H1 (cell line): ENCODE measurements around the gene TTC3. TPM values are rescaled to one million over a fixed set of nuclear protein-coding genes. Genes with fewer than 3 reads are reported as not detected.

Experiments used
- CTCF ChIA-PET: fragments of 300-600 bp; sonication (Branson Sonifier 250); formaldehyde crosslinking; loops from one replicate; lab custom pipeline; 2021; ENCODE audit not compliant: partially characterized antibody; lab: Charles Lee
- POLR2A ChIA-PET: fragments of 300-600 bp; sonication (Branson Sonifier 250); formaldehyde crosslinking; loops from one replicate; lab custom pipeline; 2021; ENCODE audit warnings: inconsistent platforms; ENCODE audit not compliant: partially characterized antibody; lab: Charles Lee
- DNase-seq, 2 experiments: peaks; one replicate each; pipeline versions ENCODE4 v3.0.0 to v3.0.0-alpha.2; 2010 to 2022; ENCODE audit warnings: low spot score in 2 of 2, low read depth in 1 of 2, mixed read lengths in 1 of 2
- FAIRE-seq: peaks from 2 replicates; lab custom pipeline; 2011; peaks lifted over from hg19 to GRCh38; lab: Jason Lieb, UNC
- H2AFZ ChIP-seq: 2 replicates; pipeline ENCODE4 v1.8.1; 2012; ENCODE audit warnings: low read length, inconsistent platforms
- H2AK5ac ChIP-seq: 2 replicates; pipeline ENCODE4 v1.6.1; 2013; ENCODE audit warnings: low read depth, low read length
- H2BK120ac ChIP-seq: replicated peaks from 2 replicates; pipeline ENCODE3; 2013; ENCODE audit warnings: low read depth, low read length, inconsistent platforms
- H2BK12ac ChIP-seq: 2 replicates; pipeline ENCODE4 v1.6.1; 2013; ENCODE audit warnings: low read depth, low read length
- H2BK15ac ChIP-seq: 2 replicates; pipeline ENCODE4 v1.6.1; 2013; ENCODE audit warnings: low read length
- H2BK20ac ChIP-seq: 2 replicates; pipeline ENCODE4 v1.6.1; 2013; ENCODE audit warnings: low read length
- H2BK5ac ChIP-seq: 2 replicates; pipeline ENCODE4 v1.6.1; 2013; ENCODE audit warnings: low read depth, low read length
- H3K14ac ChIP-seq: 2 replicates; pipeline ENCODE4 v1.6.1; 2013; ENCODE audit warnings: inconsistent platforms; ENCODE audit not compliant: insufficient read length
- H3K18ac ChIP-seq: 2 replicates; pipeline ENCODE4 v1.6.1; 2013; ENCODE audit warnings: low read length; ENCODE audit errors: extremely low read depth
- H3K23ac ChIP-seq: 2 replicates; pipeline ENCODE4 v1.6.1; 2013; ENCODE audit warnings: inconsistent platforms; ENCODE audit not compliant: insufficient read length
- H3K23me2 ChIP-seq: 2 replicates; pipeline ENCODE4 v1.6.1; 2013; ENCODE audit warnings: low read depth, low read length
- H3K27ac ChIP-seq: 2 replicates; pipeline ENCODE4 v1.6.1; 2011; ENCODE audit warnings: low read depth, low read length, inconsistent platforms
- H3K27me3 ChIP-seq, 4 experiments: replicated peaks in 1 of 4; 1 replicate in 1 of 4; 2 replicates in 3 of 4; pipeline versions ENCODE4 v1.6.1 to v1.8.1; 2011 to 2013; ENCODE audit warnings: low read length in 3 of 4, mild to moderate bottlenecking in 3 of 4, inconsistent platforms in 2 of 4, mixed read lengths in 2 of 4, moderate library complexity in 1 of 4; ENCODE audit not compliant: control insufficient read depth in 3 of 4, insufficient read depth in 3 of 4; ENCODE audit errors: extremely low read depth in 1 of 4
- H3K36me3 ChIP-seq, 4 experiments: 2 replicates each; pipeline versions ENCODE4 v1.6.1 to v1.8.1; 2011 to 2013; ENCODE audit warnings: mild to moderate bottlenecking in 4 of 4, low read length in 3 of 4, moderate library complexity in 2 of 4, control low read depth in 1 of 4, inconsistent platforms in 1 of 4; ENCODE audit not compliant: insufficient read depth in 4 of 4, control insufficient read depth in 2 of 4
- H3K4ac ChIP-seq: replicated peaks from 2 replicates; pipeline ENCODE3; 2013; ENCODE audit warnings: low read length, low read depth, mixed read lengths, inconsistent platforms; ENCODE audit not compliant: insufficient read length
- H3K4me1 ChIP-seq, 4 experiments: replicated peaks in 1 of 4; 1 replicate in 1 of 4; 2 replicates in 3 of 4; pipeline versions ENCODE4 v1.6.1 to v1.8.1; 2011 to 2013; ENCODE audit warnings: low read length in 3 of 4, inconsistent platforms in 2 of 4, mixed read lengths in 1 of 4; ENCODE audit not compliant: insufficient read depth in 4 of 4, control insufficient read depth in 3 of 4
- H3K4me2 ChIP-seq, 2 experiments: 2 replicates each; pipeline versions ENCODE4 v1.6.1 to v1.8.1; 2011 to 2013; ENCODE audit warnings: low read depth in 2 of 2, low read length in 2 of 2, control low read depth in 1 of 2, inconsistent platforms in 1 of 2, mild to moderate bottlenecking in 1 of 2; ENCODE audit not compliant: insufficient read depth in 1 of 2
- H3K4me3 ChIP-seq, 4 experiments: fragments of 200-600, 300-600 bp in 1 of 4; sonication (generic), shearing (Covaris generic), sonication (Bioruptor Twin) in 1 of 4; 2 replicates each; pipeline versions ENCODE4 v1.5.1 to v1.8.1; 2011 to 2016; ENCODE audit warnings: low read length in 4 of 4, low read depth in 3 of 4, control low read depth in 2 of 4, inconsistent platforms in 2 of 4, mild to moderate bottlenecking in 2 of 4, mixed read lengths in 1 of 4, moderate library complexity in 1 of 4; ENCODE audit not compliant: insufficient read depth in 2 of 4; ENCODE audit errors: extremely low read depth in 1 of 4
- H3K56ac ChIP-seq: replicated peaks from 2 replicates; pipeline ENCODE3; 2013; ENCODE audit warnings: low read depth, mild to moderate bottlenecking, mixed read lengths, low read length, inconsistent platforms; ENCODE audit not compliant: insufficient read length
- H3K79me1 ChIP-seq: 2 replicates; pipeline ENCODE4 v1.6.1; 2013; ENCODE audit warnings: low read depth, low read length, control low read depth
- H3K79me2 ChIP-seq, 2 experiments: 2 replicates each; pipeline versions ENCODE4 v1.6.1 to v1.8.1; 2012 to 2013; ENCODE audit warnings: low read length in 2 of 2, mild to moderate bottlenecking in 2 of 2, inconsistent platforms in 1 of 2; ENCODE audit not compliant: insufficient read depth in 2 of 2, control insufficient read depth in 1 of 2
- H3K9ac ChIP-seq, 4 experiments: replicated peaks in 1 of 4; 1 replicate in 1 of 4; 2 replicates in 3 of 4; pipeline versions ENCODE4 v1.6.1 to v1.8.1; 2011 to 2013; ENCODE audit warnings: low read depth in 3 of 4, low read length in 3 of 4, control low read depth in 2 of 4, mild to moderate bottlenecking in 2 of 4, moderate library complexity in 2 of 4, inconsistent platforms in 1 of 4; ENCODE audit errors: extremely low read depth in 1 of 4
- H3K9me3 ChIP-seq, 2 experiments: 2 replicates each; pipeline versions ENCODE4 v1.6.1 to v1.8.1; 2012 to 2013; ENCODE audit warnings: mild to moderate bottlenecking in 2 of 2, moderate library complexity in 2 of 2, control low read depth in 1 of 2, inconsistent platforms in 1 of 2, low read depth in 1 of 2, low read length in 1 of 2, mixed read lengths in 1 of 2; ENCODE audit not compliant: insufficient read depth in 2 of 2
- H4K20me1 ChIP-seq, 2 experiments: replicated peaks in 1 of 2; 2 replicates each; pipeline versions ENCODE3 to v1.8.1; 2011 to 2013; ENCODE audit warnings: inconsistent platforms in 2 of 2, low read length in 2 of 2, mild to moderate bottlenecking in 1 of 2; ENCODE audit not compliant: insufficient read depth in 2 of 2, control insufficient read depth in 1 of 2
- H4K5ac ChIP-seq: 2 replicates; pipeline ENCODE4 v1.6.1; 2013; ENCODE audit warnings: low read length, low read depth, mixed read lengths, inconsistent platforms; ENCODE audit not compliant: insufficient read length
- H4K8ac ChIP-seq: 2 replicates; pipeline ENCODE4 v1.8.0; 2013; ENCODE audit warnings: mild to moderate bottlenecking, moderate library complexity, low read length, inconsistent platforms; ENCODE audit not compliant: insufficient read depth; ENCODE audit errors: extremely low read depth
- H4K91ac ChIP-seq: replicated peaks from 2 replicates; pipeline ENCODE3; 2013; ENCODE audit warnings: low read length, mixed read lengths, inconsistent platforms; ENCODE audit not compliant: insufficient read length
- BACH1 ChIP-seq: IDR thresholded peaks from 2 replicates; pipeline ENCODE4 v1.6.1; 2012; ENCODE audit warnings: low read length, improper control_type of control experiment
- BRCA1 ChIP-seq: IDR thresholded peaks from 2 replicates; pipeline ENCODE4 v1.6.1; 2012; ENCODE audit warnings: low read depth, low read length, improper control_type of control experiment
- CBX5 ChIP-seq: fragments of 300-800, 300-1000 bp; sonication (generic); IDR thresholded peaks from 2 replicates; pipeline ENCODE4 v1.7.1; 2016; ENCODE audit warnings: antibody characterized with exemption, low read length, low read depth
- GTF2F1 ChIP-seq: IDR thresholded peaks from 2 replicates; pipeline ENCODE4 v1.6.1; 2012; ENCODE audit warnings: low read depth, low read length, improper control_type of control experiment, borderline replicate concordance
- MAFK ChIP-seq: IDR thresholded peaks from 2 replicates; pipeline ENCODE4 v1.6.1; 2012; ENCODE audit warnings: low read depth, mild to moderate bottlenecking, improper control_type of control experiment, low read length
- POLR2AphosphoS5 ChIP-seq: IDR thresholded peaks from 2 replicates; pipeline ENCODE4 v1.6.1; 2011; ENCODE audit warnings: low read depth, low read length
- RAD21 ChIP-seq, 2 experiments: IDR thresholded peaks in 1 of 2; conservative IDR thresholded peaks in 1 of 2; 2 replicates each; pipeline ENCODE4 v1.6.1; 2011; ENCODE audit warnings: low read depth in 2 of 2, low read length in 2 of 2, improper control_type of control experiment in 1 of 2, inconsistent platforms in 1 of 2, mild to moderate bottlenecking in 1 of 2, moderate library complexity in 1 of 2
- RBBP5 ChIP-seq: IDR thresholded peaks from 2 replicates; pipeline ENCODE4 v1.7.1; 2012; ENCODE audit warnings: low read depth, mild to moderate bottlenecking, inconsistent platforms, low read length, moderate library complexity, borderline replicate concordance
- SIN3A ChIP-seq, 2 experiments: IDR thresholded peaks in 1 of 2; conservative IDR thresholded peaks in 1 of 2; 2 replicates each; pipeline ENCODE4 v1.6.1; 2011 to 2012; ENCODE audit warnings: low read length in 2 of 2, improper control_type of control experiment in 1 of 2, low read depth in 1 of 2, mild to moderate bottlenecking in 1 of 2
- SIRT6 ChIP-seq: IDR thresholded peaks from one replicate; pipeline ENCODE4 v1.7.1; 2012; ENCODE audit warnings: low read length, inconsistent platforms
- WGBS, 2 experiments: shearing (Covaris generic) in 1 of 2; methylation state at CpG; one replicate each; pipeline versions ENCODE4 v1.1.6 to v1.1.7; 2013 to 2015; ENCODE audit warnings: low lambda C conversion rate in 2 of 2, mixed read lengths in 2 of 2, inconsistent platforms in 1 of 2, low coverage in 1 of 2, missing lambda C conversion rate in 1 of 2; ENCODE audit not compliant: insufficient replicate concordance in 2 of 2, insufficient coverage in 1 of 2, insufficient read length in 1 of 2; ENCODE audit errors: extremely low coverage in 1 of 2, missing lambda C conversion rate in 1 of 2; 5-methylcytosine and 5-hydroxymethylcytosine counted together
- polyA plus RNA-seq, 7 experiments: library from polyadenylated mRNA; depleted of rRNA in 3 of 7; stranded (reverse) in 5 of 7; unstranded in 2 of 7; fragments of >200 nt in 5 of 7; fragments of 200-250 nt in 2 of 7; gene quantifications; 1 replicate in 5 of 7; 2 replicates in 1 of 7; 4 replicates in 1 of 7; pipeline versions ENCODE4 v1.2.1 to v1.2.3, GENCODE V29; 2011 to 2013; ENCODE audit warnings: missing spikeins in 2 of 7, mixed read lengths in 2 of 7
- total RNA-seq: library from RNA; stranded (reverse); fragmentation: NEBNext Ultra II Directional; extraction: Animal tissue kit (Norgen Biotek cat#: 25700); gene quantifications from 2 replicates; pipeline ENCODE4 v1.2.1, GENCODE V29; 2021
- TF ChIP-seq, protein P1 (sequence below): IDR thresholded peaks from 2 replicates; pipeline ENCODE4 v1.6.1; 2012; ENCODE audit warnings: low read length, inconsistent platforms
- TF ChIP-seq, protein P2 (sequence below): IDR thresholded peaks from 2 replicates; pipeline ENCODE4 v1.6.1; 2011; ENCODE audit warnings: low read depth, mild to moderate bottlenecking, low read length; ENCODE audit not compliant: insufficient read depth

TTC3 gene
- total and polyA plus RNA-seq, 2 of the 8 experiments (the other 6 are each of a cell fraction or from before 2014, with no cell fraction given): 11.0 to 36.2 TPM

- H3K79me2 ChIP-seq: no peaks in the 10 kb centered on the region
- DNase-seq: no peak
- H3K9me3 ChIP-seq: no peaks in the 10 kb centered on the region
- H3K4me1 ChIP-seq: no peaks in the 10 kb centered on the region
- H3K23ac ChIP-seq: no peak overlapping the region
- no peak overlapping the region for H4K8ac ChIP-seq
- no peak overlapping the region for H2BK12ac ChIP-seq
- no peak overlapping the region for H3K27ac ChIP-seq
- H3K27me3 ChIP-seq: no peaks in the 10 kb centered on the region
- no peak overlapping the region for H2BK5ac ChIP-seq
- no peak overlapping the region for H3K56ac ChIP-seq
- ChIA-PET POLR2A (no interaction called here), CTCF (interaction anchor here (1.2 kb wide), 1 partner anchor 9 kb away, joined by 3 read pairs; no protein-coding TSS in a partner anchor)
- H2BK20ac ChIP-seq: no peak overlapping the region
- H3K36me3 ChIP-seq: peaks cover 0 to 5% (median 2%) of the 10 kb centered on the region in 4 experiments; a peak in 3 of 8 replicates
- no peak overlapping the region for H2AK5ac ChIP-seq
- H3K9ac ChIP-seq: no peak overlapping the region
- no peak overlapping the region for H4K91ac ChIP-seq
- no peak overlapping the region for H2AFZ ChIP-seq
- H3K18ac ChIP-seq: no peak overlapping the region
- H3K23me2 ChIP-seq: no peaks in the 10 kb centered on the region
- no peaks in the 10 kb centered on the region for H3K79me1 ChIP-seq
- peaks cover 0 to 1% of the 10 kb centered on the region in 2 experiments for H4K20me1 ChIP-seq
- H3K4me2 ChIP-seq: no peak overlapping the region
- no peak overlapping the region for H3K4ac ChIP-seq
- no peak overlapping the region for H4K5ac ChIP-seq
- no peak overlapping the region for H3K4me3 ChIP-seq
- no peak overlapping the region for H3K14ac ChIP-seq
- no peak overlapping the region for H2BK15ac ChIP-seq
- 83% methylated on average over 4 of the region's 4 CpGs; no CpG with 5 or more reads in 1 of the 2 experiments for WGBS, 2 experiments
- no peak overlapping the region for H2BK120ac ChIP-seq
- no peak for FAIRE-seq
- TF ChIP-seq SIRT6 (no peak), BRCA1 (no peak), POLR2AphosphoS5 (no peak), BACH1 (no peak), CBX5 (no peak), RAD21 (IDR thresholded peaks at IDR 0.05 in 1 of 2, conservative IDR thresholded peaks at IDR 0.05 in 1 of 2; ENCODE audit: low read depth in 2 of 2, low read length in 2 of 2) (no peak), RBBP5 (no peak), MAFK (no peak), GTF2F1 (no peak), SIN3A (conservative IDR thresholded peaks at IDR 0.05 in 1 of 2, IDR thresholded peaks at IDR 0.05 in 1 of 2; ENCODE audit: low read depth in 1 of 2, low read length in 2 of 2) (no peak)
- TF ChIP-seq, protein P1, sequence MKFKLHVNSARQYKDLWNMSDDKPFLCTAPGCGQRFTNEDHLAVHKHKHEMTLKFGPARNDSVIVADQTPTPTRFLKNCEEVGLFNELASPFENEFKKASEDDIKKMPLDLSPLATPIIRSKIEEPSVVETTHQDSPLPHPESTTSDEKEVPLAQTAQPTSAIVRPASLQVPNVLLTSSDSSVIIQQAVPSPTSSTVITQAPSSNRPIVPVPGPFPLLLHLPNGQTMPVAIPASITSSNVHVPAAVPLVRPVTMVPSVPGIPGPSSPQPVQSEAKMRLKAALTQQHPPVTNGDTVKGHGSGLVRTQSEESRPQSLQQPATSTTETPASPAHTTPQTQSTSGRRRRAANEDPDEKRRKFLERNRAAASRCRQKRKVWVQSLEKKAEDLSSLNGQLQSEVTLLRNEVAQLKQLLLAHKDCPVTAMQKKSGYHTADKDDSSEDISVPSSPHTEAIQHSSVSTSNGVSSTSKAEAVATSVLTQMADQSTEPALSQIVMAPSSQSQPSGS: no peak
- TF ChIP-seq, protein P2, sequence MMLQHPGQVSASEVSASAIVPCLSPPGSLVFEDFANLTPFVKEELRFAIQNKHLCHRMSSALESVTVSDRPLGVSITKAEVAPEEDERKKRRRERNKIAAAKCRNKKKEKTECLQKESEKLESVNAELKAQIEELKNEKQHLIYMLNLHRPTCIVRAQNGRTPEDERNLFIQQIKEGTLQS: no peak
Measured at GRCh38 chr21:37095821-37096220, 22.8 kb downstream of the TTC3 start.
